Rectal smooth muscle tissue (tissue), 1 donor: ENCODE results near the gene PSPH.

Experiments
- H3K27ac ChIP-seq: one replicate; pipeline ENCODE4 v1.7.0; 2013; ENCODE audit warnings: low read depth, low read length, inconsistent platforms
- H3K27me3 ChIP-seq: one replicate; pipeline ENCODE4 v1.7.0; 2013; ENCODE audit warnings: low read length; ENCODE audit not compliant: control insufficient read depth, insufficient read depth
- H3K36me3 ChIP-seq: one replicate; pipeline ENCODE4 v1.7.0; 2013; ENCODE audit warnings: low read length; ENCODE audit not compliant: control insufficient read depth, insufficient read depth
- H3K4me1 ChIP-seq: one replicate; pipeline ENCODE4 v1.7.0; 2013; ENCODE audit warnings: low read length; ENCODE audit not compliant: control insufficient read depth, insufficient read depth
- H3K4me3 ChIP-seq: one replicate; pipeline ENCODE4 v1.7.0; 2013; ENCODE audit warnings: low read length
- H3K9ac ChIP-seq: one replicate; pipeline ENCODE4 v1.7.0; 2013; ENCODE audit warnings: low read length

Gene PSPH

DNA sequence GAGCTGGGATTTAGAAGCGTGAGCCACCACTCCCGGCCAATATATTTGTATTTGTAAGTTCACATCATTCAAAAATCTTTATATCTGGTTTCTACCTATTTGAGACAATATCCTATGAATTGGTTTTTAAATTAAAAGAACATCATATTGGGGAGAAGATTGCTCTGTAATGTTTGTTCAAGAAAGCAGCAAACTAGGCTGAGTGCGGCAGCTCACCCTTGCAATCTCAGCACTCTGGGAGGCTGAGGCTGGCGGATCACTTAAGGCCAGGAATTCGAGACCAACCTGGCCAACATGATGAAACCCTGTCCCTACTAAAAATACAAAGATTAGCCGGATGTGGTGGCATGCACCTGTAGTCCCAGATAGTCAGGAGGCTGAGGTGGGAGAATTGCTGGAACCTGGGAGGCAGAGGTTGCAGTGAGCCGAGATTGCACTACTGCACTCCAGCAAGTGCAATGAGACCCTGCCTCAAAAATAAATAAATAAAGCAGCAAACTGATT is 77.4 kb downstream of the PSPH start:
- no peak overlapping the region for H3K9ac ChIP-seq
- peaks cover 11% of the 10 kb centered on the region for H3K4me1 ChIP-seq
- H3K27ac ChIP-seq: no peak overlapping the region
- no peaks in the 10 kb centered on the region for H3K27me3 ChIP-seq
- H3K36me3 ChIP-seq: peaks cover 2% of the 10 kb centered on the region
- H3K4me3 ChIP-seq: no peak overlapping the region

DNA sequence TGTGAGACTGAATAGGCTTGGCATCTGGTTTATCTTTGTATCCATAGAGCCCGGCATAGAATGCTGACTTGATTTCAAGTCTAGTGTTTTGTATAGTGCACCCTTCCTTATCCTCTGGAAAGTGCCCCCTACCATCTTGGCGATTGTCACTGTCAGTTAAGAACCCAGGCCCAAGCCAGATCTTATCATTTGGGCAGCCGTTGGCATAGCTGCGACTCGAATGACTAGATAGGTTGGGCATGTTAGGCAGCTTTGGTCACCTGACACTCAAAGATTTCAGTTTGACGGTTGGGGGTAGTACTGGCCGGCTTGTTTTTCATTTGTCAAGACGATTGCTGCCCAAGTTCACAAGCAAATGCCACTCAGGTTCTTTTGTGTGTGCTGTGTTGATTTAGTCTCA is 80.3 kb downstream of the PSPH start:
- Histone ChIP-seq H3K4me1 (peaks cover 4% of the 10 kb centered on the region), H3K9ac (no peak overlapping the region), H3K4me3 (no peak overlapping the region), H3K36me3 (no peaks in the 10 kb centered on the region), H3K27me3 (no peaks in the 10 kb centered on the region), H3K27ac (no peak overlapping the region)

DNA sequence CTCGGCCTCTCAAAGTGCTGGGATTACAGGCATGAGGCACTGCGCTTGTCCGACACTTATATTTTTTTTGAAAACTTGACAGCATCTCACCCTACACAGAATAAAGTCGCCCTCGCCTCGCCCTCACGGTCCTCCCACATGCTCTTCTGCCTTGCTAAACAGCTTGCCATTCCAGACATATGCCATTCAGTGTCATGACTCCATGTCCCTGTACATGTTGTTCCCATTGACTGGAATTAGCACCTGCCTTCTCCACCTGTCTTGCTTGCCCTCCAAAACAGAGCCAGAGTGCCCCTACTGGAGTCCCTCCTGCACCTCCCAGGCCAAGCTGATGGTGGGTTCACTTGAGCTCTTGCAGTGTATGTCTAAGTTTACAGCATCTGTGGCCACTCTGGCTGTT is 80.7 kb downstream of the PSPH start:
- Histone ChIP-seq H3K27me3 (no peaks in the 10 kb centered on the region), H3K4me1 (peaks cover 4% of the 10 kb centered on the region), H3K27ac (no peak overlapping the region), H3K4me3 (no peak overlapping the region), H3K9ac (no peak overlapping the region), H3K36me3 (no peaks in the 10 kb centered on the region)

DNA sequence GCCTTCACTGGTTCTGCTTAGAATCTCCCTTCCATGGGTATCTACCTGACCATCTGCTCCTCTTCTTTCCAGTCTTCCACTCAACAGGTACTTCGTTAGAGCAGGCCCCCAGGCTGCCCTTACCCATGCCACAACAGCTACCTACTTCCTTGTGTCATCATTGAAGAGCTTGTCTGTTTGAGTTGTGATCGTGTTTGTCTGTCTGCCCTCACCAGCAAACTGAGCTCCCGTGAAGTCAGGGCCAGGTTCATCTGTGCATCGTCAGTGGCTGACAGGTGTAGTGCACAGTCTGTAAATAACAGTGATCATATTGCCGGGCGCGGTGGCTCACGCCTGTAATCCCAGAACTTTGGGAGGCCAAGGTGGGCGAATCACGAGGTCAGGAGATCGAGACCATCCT is 81.9 kb downstream of the PSPH start:
- no peak overlapping the region for H3K4me3 ChIP-seq
- H3K27me3 ChIP-seq: no peaks in the 10 kb centered on the region
- H3K4me1 ChIP-seq: peaks cover 7% of the 10 kb centered on the region
- no peaks in the 10 kb centered on the region for H3K36me3 ChIP-seq
- H3K9ac ChIP-seq: no peak overlapping the region
- H3K27ac ChIP-seq: no peak overlapping the region

DNA sequence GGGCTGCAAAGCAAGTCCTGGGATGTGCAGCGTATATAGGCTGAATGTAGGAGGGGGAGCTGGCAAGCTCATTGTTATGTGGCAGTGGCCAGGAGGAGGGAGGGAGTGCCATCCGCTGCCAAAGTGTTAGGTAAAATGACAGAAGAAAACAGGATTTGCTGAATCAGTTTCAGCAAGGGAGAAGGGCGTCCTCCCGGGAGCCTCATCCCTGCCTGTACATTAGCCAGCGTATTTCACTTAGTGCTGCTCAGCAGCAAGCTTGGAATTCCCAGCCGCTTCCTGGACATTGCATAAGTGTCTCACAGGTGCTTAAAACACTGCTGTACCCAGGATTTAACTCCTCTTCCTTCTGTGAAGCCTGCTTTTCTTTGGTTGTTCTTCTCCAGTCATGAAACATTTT is 84.4 kb downstream of the PSPH start:
- no peak overlapping the region for H3K9ac ChIP-seq

DNA sequence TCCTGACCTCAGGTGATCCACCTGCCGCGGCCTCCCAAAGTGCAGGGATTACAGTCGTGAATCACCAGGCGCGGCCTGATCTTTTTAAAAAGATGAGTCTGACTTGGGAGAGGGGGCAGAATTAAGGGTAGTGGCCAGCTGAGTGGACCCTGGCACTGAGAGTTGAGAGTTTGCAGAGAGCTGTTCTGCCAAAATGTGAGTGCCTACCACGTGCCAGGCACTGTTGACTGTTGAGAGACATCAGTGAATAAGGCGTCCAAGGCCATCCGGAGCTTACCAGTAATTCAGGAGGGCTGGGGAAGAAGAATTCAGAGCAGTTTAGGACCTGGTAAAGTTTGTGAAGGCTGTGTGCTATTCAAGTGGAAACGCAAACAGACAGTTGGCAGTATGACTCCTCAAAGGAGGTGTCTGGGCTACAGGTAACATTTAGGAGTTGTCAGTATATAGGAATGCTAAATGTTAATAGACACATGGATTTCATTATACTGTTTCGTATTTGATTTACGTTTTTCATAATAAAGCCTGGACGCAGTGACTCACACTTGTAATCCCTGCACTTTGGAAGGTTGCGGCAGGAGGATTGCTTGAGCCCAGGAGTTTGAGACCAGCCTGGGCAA is 85.3 kb downstream of the PSPH start:
- no peak overlapping the region for H3K9ac ChIP-seq
- H3K4me1 ChIP-seq: peaks cover 12% of the 10 kb centered on the region
- peak overlapping the region; percentile 18 for H3K27ac ChIP-seq
- no peaks in the 10 kb centered on the region for H3K36me3 ChIP-seq
- no peak overlapping the region for H3K4me3 ChIP-seq
- no peaks in the 10 kb centered on the region for H3K27me3 ChIP-seq

More for the DNA sequence above, 84.4 kb downstream of the PSPH start:
- Histone ChIP-seq H3K27me3 (no peaks in the 10 kb centered on the region), H3K27ac (no peak overlapping the region), H3K4me1 (peaks cover 12% of the 10 kb centered on the region), H3K4me3 (no peak overlapping the region), H3K36me3 (no peaks in the 10 kb centered on the region)

DNA sequence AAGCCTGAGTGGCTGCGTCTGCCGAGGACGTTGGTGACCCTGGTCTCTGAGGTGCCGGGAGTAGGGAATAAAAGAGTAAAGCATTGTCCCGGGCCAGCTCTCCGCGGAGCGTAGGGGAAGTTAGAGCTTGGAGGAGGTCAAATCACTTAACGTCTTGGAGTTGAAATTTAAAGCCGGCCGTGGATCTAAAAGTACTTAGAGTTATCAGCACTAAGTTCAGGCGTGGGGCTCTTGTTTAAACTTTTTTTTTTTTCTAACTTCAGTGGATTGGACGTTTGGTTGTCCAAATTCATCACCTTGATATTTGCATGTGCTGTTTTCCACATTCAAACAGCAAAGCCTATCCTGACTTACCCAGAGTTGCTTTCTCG is 86.2 kb downstream of the PSPH start:
- H3K27ac ChIP-seq: peak overlapping the region; percentile 91
- no peaks in the 10 kb centered on the region for H3K36me3 ChIP-seq
- H3K9ac ChIP-seq: peak overlapping the region; percentile 97
- no peaks in the 10 kb centered on the region for H3K27me3 ChIP-seq
- peaks cover 12% of the 10 kb centered on the region for H3K4me1 ChIP-seq
- H3K4me3 ChIP-seq: peak overlapping the region; percentile 90

DNA sequence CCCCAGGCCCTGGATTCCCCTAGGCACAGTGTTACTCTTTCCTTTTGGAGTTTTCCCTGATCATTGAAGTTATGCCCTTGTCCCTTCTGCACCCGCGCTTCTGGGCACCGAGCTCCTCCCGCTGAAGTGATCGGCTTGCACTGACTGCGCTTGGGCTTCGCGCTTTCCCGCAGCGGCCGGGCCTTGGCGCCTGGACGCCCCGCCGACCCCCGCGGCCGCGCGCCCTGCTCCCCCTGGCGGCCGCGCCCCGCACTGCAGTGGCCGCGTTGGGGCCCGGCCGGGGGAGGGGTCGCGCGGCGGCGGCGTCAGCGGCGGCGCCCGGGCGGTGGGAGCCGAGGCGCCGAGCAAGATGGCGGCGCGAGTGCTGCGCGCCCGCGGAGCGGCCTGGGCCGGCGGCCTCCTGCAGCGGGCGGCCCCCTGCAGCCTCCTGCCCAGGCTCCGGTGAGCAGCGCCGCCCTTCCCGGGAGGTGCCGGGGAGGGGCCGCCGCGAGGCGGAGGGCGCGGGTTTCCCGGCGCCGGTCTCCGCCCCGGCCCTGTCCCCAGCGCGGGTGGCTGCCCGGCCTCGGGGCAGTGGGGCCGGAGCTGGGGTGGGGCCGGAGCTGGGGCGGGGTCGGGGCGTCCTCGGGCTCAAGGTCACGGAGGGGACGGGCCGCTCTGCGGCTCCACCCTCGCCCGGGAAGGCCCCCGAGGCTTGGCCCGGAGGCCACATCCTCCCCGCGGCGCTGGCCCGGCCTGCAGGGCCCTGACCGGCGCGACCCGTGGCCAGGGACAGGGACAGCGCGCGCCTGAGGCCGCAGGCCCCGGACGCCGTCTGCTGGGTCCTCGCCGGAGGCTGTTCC is 86.8 kb downstream of the PSPH start, which contains the start of gene NIPSNAP2:
TSS of gene NIPSNAP2 (plus strand) at position 325 of the 839 bp plus-strand sequence. CDS start at position 350, 25 bp downstream.
- Histone ChIP-seq H3K36me3 (no peaks in the 10 kb centered on the region), H3K4me3 (peak within 1 kb of the TSS; percentile 90), H3K27me3 (no peaks in the 10 kb centered on the region), H3K4me1 (peaks cover 12% of the 10 kb centered on the region), H3K27ac (peak within 1 kb of the TSS; percentile 91), H3K9ac (peak within 1 kb of the TSS; percentile 97)

DNA sequence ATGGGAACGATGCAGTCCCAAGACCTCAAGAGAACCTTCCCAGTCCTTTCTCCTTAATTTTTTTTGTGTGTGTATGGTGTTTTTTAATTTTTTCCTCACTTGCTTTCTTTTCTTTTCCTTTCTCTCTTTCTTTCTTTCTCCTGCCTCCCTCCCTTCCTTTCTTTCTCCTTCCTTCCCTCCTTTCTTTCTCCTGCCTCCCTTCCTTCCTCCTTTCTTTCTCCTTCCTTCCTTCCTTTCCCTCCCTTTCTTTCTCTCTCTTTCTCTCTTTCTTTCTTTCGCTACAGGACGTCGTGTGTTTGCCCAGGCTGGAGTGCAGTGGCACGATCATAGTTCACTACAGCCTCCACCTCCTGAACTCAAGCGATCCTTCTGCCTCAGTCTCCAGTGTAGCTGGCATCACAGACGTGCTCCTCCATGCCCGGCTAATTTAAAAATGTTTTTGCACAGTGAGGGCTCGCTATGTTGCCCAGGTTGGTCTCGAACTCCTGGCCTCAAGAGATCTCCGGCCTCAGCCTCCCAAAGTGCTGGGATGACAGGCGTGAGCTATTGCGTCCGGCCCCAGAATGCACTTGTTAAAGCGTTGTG is 87.6 kb downstream of the PSPH start:
- H3K4me3 ChIP-seq: peak overlapping the region; percentile 65
- H3K36me3 ChIP-seq: no peaks in the 10 kb centered on the region
- H3K27ac ChIP-seq: peak overlapping the region; percentile 78
- peaks cover 12% of the 10 kb centered on the region for H3K4me1 ChIP-seq
- no peaks in the 10 kb centered on the region for H3K27me3 ChIP-seq
- no peak overlapping the region for H3K9ac ChIP-seq

DNA sequence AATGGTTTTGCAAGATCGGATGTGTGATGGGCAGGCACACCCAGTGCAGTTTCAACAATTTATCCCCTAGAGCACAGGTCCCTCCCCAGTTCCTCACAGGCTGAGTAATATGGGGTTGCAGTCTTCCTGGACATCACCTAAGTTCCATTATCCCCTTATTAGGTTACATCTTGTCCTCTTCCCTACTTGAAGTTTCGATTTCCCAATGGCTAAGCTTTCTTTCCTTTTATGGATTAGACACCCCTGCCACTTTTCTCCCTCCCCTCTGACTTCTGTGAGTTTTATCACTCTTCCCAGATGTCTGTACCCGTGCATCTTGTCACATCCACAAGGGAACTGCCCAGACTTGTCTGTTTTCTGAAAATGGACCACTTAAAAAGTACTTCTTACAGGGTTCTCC is 89.2 kb downstream of the PSPH start:
- no peak overlapping the region for H3K9ac ChIP-seq
- no peak overlapping the region for H3K4me3 ChIP-seq
- no peaks in the 10 kb centered on the region for H3K27me3 ChIP-seq
- H3K36me3 ChIP-seq: no peaks in the 10 kb centered on the region
- no peak overlapping the region for H3K27ac ChIP-seq
- peaks cover 12% of the 10 kb centered on the region for H3K4me1 ChIP-seq
